ENCODE results near the gene KCNH2.

Gene KCNH2

GRCh38 chr7:150949564-150949963 lies 28.6 kb downstream of the KCNH2 start:
- no peak for DNase-seq (ENCODE audit: low read depth in 3 of 3)

GRCh38 chr7:150948791-150949251 lies 29.3 kb downstream of the KCNH2 start:
- DNase-seq (ENCODE audit: low read depth in 3 of 3), result no peak

DNA sequence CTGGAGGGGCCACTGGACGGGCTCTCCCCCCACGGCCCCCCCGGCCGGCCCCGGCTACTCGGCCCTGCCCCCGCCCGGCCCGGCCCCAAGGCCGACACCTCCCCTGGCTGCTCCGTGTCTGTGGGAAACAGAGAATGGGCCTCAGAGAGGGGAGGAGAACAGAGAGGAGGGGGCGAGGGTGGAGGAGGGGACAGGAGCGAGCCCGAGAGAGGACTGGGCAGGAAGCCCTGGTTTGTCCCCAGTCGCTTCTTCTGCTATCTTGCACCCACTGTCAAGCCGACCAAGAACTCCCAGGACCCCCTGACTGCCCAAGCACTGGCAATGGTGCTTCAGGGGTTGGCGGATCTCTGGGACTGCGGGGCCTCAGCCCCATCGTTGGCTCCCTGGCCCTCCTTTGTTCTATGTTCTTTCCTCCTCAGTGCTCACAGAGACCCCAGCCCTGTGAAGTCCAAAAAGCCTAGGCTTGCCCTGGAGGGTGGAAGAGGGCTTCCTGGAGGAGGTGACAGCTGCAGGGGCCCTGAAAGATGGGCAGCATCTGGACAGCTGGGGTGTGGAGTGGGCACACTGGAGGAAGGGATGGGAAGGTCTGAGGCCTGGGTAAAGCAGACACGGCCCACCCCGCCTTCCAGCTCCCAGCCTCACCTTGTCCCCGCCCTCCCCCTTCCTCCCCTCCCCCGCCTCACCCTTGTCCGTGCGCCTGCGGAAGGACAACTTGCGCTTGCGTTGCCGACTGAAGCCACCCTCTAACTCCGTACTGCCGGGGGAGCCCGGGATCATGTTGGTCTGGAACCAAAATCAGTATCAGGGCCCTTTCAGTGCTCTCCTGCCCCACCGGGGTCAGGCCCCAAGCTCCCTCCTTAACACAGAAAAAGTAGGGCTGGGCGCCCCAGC lies 30.1 kb downstream of the KCNH2 start:
- no peak for DNase-seq (ENCODE audit: low read depth in 3 of 3)

DNA sequence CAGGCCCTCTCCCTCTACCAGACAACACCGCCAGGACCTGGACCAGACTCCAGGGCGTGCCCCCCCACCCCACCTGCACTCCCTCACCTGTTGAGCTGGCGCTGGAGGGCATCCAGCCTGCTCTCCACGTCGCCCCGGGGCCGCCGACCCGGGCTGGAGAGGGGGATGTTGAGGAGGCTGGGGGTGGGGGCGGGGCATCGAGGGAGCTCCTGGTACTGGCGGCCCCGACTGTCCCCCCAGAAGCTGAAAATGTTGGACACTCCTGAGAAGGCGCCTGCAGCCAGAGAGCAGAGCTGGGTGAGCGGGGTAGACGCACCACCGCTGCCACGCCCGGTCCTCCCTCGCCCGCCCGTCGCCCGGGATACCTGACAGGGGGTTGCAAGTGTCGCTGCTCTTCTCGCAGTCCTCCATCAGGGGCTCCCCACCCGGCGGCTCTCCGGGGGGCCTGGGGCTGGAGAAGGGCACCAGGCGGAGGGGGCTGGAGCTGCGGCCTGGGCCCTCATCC lies 30.8 kb downstream of the KCNH2 start:
- no peak for DNase-seq (ENCODE audit: low read depth in 3 of 3)

GRCh38 chr7:150946421-150947240 lies 31.5 kb downstream of the KCNH2 start:
- no peak for DNase-seq (ENCODE audit: low read depth in 3 of 3)

DNA sequence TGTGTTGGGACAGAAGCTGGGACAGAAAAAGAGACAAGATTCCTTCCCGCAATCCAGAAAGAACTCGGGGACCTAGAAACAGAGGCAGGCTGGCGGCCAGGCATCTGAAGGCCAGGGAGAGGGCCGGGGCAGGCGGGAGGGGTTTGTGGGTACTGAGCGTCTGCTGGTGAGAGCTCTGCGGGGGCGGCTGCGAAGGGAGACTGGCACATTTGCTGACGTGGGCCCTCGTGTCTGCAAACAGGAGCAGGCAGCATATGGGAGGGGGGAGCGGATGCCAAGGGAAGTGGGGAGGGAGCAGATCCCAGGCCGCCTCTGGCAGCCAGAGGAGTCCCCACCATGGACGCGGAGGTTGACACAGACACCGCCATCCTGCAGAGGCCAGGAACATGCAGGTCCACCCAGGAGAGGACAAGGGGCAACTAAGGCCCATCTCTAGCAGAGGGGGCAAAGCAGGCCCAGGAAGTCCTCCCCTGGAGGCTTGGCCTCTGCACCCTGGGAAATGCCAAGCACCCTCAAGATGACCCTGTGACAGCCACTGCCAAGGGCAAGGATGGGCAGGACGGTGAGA lies 32.2 kb downstream of the KCNH2 start:
- DNase-seq (ENCODE audit: low read depth in 3 of 3), result no peak

DNA sequence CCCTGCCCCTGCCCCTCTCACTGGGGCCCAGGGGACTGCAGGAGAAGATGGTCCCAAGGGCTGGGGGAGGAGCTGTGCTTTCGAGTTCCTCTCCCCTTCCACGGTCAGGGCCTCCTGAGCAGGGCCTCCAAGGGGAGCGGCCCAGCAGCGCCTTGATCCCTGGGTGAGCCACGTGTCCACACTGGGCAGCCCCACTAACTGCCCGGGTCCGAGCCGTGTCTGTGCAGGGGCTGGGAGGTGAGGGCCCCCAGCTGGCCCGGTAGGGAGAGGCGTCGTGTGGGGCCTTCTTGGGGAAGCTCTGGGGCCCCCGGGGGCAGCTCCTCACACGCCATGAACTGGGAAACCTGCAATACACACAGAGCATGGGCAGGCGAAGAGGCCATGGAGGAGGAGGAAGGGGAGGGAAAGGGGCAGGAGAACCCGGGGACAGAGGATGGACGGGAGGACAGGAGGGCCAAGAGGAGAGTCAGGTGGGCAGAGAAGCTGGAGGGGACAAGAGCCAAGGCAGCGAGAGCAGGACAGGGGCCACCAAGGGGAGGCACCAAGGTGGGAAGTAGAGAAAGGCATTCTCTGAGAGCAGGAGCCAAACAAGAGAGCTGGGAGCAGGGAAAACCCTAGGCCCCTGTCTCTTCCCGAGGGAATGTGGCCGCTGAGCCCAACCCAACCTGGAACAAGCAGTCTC lies 32.8 kb downstream of the KCNH2 start:
- no peak for DNase-seq (ENCODE audit: low read depth in 3 of 3)

DNA sequence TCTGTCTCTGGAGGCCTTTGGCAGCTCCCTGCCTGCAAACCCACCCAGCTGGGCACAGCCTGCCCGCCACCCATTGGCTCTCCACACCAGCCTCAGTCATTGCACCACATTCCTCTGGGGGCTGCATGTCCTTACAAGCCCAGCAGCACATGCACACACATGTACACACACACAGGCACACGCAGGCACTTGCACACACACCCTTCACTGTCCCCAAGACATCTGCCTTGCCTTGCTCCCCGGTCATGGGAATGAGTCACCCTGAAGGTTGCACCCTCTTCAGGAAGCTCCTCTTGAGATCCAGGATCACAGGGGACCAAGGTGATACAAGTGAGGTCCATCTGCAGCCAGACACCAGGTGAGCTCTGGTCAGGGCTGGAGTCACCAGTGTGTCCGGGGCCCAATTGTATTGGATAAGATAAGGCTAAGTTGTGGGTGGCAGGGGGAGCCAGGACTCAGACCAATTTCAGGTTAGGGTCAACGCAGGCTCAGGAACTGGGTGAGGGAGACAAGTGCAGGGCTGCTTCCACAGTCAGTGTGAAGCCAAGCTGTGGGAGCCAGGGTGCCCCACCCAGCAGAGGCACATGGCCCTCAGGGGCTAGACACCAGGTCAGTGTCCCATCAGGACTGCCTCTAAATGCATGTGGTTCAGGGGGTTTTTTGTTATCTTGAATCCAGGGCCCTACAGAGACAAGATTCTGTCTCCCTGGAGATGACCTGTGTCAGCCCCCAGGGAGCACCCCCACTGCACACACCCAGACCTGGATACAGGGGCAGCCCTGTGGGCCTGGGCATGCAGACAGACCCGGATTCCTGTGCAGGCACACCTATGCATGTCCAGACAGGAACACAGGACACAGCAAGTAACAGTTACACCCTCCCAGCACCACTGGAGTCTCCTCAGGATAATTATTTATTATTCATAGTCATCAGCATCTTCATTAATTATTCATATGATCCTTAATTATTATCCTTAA lies 33.8 kb downstream of the KCNH2 start:
- no peak for DNase-seq (ENCODE audit: low read depth in 3 of 3)

DNA sequence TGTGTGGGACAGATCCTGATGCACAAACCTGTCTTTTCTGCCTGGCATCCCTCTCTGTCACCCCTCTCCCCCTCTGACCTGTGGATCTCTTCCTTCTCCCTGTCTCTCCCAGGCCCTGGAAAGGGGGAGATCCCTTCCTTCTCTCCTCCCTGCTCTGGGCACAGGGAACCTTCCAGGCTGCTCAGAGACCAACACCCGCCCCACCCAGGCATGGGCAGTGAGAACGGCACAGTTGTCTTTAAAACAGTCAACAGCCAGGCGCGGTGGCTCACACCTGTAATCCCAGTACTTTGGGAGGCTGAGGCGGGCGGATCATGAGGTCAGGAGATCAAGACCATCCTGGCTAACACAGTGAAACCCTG lies 34.7 kb downstream of the KCNH2 start:
- DNase-seq (ENCODE audit: low read depth in 3 of 3), result no peak

- no peak for DNase-seq (ENCODE audit: low read depth in 3 of 3)
These were observed 35.3 kb downstream of the KCNH2 start for GRCh38 chr7:150942591-150943452.

GRCh38 chr7:150942001-150942590 lies 36.0 kb downstream of the KCNH2 start:
- DNase-seq (ENCODE audit: low read depth in 3 of 3), result peak in 2 of 3 experiments; percentile 22 to 55

DNA sequence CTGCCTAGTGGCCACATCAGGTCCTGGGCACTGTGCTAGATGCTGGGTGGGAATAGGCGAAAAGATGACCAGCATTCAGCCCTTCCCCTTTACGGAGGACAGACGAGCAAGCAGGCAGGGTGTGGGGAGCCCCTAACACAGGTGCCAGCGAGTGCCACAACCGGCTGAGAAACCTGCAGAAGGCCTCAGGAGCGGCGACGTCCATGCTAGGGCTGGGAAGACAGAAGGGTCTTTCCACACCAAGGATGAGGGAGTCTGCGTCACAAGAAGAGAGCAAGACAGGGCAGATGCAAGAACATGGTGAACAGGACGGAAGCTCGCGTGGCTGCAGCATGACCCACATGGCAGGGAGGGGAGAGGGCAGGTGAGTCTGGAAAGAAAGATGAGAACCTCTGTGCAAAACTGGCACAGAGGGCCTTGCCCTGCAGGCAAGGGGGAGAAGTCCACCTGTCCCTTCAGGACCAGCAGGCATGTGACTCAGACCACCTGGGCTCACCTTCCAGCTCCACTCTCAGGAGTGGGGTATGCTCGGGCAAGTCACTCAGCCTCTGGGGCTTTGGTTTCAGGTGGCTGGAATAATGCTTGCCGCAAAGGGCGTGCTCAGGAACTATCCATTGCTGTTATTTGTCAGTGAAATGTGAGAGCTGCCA lies 36.6 kb downstream of the KCNH2 start:
- DNase-seq (ENCODE audit: low read depth in 3 of 3), result no peak

DNA sequence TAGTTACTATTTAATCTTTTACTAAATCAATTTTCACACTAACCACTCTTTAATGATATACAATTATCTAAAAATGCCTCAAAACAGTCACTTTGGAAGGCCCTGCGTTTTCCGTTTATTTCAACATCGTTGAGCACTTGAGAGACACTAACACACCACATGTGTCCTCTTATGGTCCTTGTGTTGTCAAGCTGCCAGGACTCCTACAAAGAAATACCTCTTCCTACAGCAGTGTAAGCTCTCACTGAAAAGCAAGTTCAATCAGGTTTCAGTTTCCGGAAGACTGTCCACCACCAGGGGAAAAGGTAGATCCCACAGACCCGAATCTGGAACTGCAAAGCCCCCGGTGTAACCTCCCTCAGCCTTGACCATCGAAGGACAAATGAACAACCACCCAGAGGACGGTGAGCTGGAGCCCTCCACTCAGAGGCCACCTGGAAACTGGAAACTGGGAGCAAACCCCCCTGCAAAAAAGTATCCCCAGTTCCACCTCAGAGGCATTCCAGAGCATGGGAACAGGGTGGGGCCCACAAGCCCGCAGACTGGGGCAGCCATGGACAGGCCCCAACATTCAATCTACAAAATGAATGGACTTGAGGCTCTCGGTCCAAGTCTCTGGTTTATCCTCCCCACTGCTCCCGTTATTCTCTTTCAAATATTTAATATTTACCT lies 37.6 kb downstream of the KCNH2 start:
- DNase-seq (ENCODE audit: low read depth in 3 of 3), result no peak

GRCh38 chr7:150939466-150939865 lies 38.7 kb downstream of the KCNH2 start:
- no peak for DNase-seq (ENCODE audit: low read depth in 3 of 3)

- DNase-seq (ENCODE audit: low read depth in 3 of 3), result no peak
These were observed 39.1 kb downstream of the KCNH2 start for GRCh38 chr7:150939052-150939451.

DNA sequence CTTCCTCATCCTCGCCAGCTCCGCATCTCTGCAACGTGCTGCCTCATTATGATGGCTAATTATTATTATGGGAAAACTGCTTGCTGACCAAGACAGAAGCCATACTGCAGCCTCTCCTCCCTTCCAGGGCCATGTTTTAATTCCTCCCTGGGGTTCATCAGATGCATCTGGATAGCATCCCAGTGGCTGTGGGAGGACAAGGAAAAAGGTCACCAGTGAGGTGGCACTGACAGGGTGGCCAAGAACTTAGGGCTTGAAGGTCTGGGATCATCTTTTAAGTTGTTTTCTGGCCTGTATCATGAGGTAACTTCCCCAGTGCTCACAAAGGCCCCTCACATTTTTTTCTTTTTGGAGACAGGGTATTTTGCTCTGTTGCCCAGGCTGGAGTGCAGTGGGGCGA lies 39.6 kb downstream of the KCNH2 start:
- no peak for DNase-seq (ENCODE audit: low read depth in 3 of 3)

DNA sequence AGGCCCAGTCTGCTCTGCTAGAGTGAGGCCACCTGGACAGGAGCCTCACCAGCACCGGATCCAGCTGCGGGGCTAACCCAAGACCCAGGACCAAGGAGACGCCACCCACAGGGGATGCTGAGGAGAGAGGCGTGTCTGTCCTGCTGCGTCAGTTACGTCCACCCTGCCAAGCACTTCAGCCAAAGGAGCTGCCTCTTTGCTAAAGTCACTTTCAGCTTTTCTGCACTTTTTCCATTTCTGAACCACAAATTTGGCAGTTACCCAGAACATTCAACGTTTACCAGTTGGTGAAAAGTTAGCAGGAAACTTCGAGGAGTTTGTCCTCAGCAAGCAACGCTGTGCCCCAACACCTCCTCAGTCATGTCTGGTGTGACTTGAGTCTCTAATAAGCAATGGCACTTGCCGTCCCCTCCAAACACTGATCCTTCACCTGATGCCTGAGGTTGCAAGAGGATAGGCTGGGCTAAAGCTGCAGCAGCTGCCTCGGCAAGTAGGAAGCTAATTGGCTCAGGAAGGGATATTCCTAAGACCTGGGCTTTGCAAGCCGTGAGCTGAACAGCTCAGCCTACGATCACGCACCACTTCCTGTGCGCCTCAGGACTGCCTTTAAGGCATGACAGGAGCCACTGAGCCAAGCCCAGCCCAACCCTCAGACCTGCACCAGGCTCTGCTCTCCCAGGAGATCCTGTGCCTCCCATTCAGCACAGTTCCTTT lies 40.1 kb downstream of the KCNH2 start:
- peak in 1 of 3 experiments; percentile 35 for DNase-seq (ENCODE audit: low read depth in 3 of 3)

Data from stimulated activated CD4-positive, alpha-beta T cell treated with anti-CD3 and anti-CD28 coated beads, TNF-alpha, amount 100 ng/mL, for 24 hours (primary cell).